ENCODE data around the gene TRIM3. TPM values are rescaled to one million over a fixed set of nuclear protein-coding genes. Genes with fewer than 3 reads are reported as not detected.

TRIM3 gene
- total RNA-seq, 1 experiment from 2014 or later: 14.4 TPM

DNA sequence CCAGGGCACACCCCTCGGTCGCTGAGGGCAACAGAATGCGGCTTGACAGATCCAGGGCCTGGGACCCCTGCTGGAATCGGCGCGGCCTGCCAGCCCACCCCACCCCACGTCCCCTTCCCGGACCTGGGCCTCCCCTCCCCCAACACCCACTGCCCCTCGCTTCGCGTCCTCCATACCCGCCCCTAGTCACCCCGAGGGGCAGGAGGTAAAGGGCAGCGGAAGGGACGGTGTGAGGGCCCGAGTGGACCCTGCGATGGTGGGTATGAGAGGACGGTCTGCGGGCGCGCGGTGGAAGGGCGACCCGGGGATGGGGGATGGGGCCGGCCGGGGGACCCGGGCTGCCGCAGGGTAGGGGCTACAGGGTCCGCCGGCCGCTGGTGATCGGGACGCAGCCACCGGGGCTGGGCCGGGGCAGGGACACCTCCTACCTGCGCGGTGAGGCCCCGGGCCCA lies 55.2 kb downstream of the TRIM3 start:
- Histone ChIP-seq H3K18ac (ENCODE audit: insufficient read length, low read depth, low read length) (no peak overlapping the region), H3K79me1 (ENCODE audit: insufficient read depth, low read depth, low read length, poor library complexity, severe bottlenecking) (no peaks in the 10 kb centered on the region), H3K4me1 (ENCODE audit: insufficient read depth, low read length) (0 out of 2 replicates have a peak, but pooled peaks cover 3% of the 10 kb centered on the region), H4K5ac (ENCODE audit: insufficient read length, low read depth, low read length) (no peak overlapping the region), H2BK12ac (ENCODE audit: insufficient read length, low read depth, low read length) (no peak overlapping the region), H3K56ac (ENCODE audit: insufficient read length, low read depth, low read length) (no peak overlapping the region), H2BK5ac (ENCODE audit: insufficient read length, low read length) (no peak overlapping the region), H4K91ac (ENCODE audit: insufficient read length, low read depth, low read length) (no peak overlapping the region), H4K8ac (replicated peaks; ENCODE audit: insufficient read length, low read depth, low read length) (no peak overlapping the region), H3K23ac (ENCODE audit: insufficient read length, low read depth, low read length) (no peak overlapping the region), H3K9me3 (ENCODE audit: control insufficient read depth, low read depth, low read length) (no peaks in the 10 kb centered on the region), H2BK120ac (ENCODE audit: low read depth, low read length, poor library complexity, severe bottlenecking) (no peak overlapping the region), H3K14ac (ENCODE audit: insufficient read depth, low read length) (no peak overlapping the region), H3K27me3 (ENCODE audit: insufficient read depth, low read length) (peaks cover 5% of the 10 kb centered on the region; the same call in 1 of the 2 replicates), H3K4ac (ENCODE audit: low read depth, low read length) (no peak overlapping the region), H2AK5ac (ENCODE audit: insufficient read length, low read length) (no peak overlapping the region), H2BK15ac (ENCODE audit: low read depth, low read length) (no peak overlapping the region), H3K9ac (ENCODE audit: extremely low read depth, insufficient read length, low read length) (no peak overlapping the region), H4K20me1 (ENCODE audit: control insufficient read depth, insufficient read depth, insufficient read length) (no peaks in the 10 kb centered on the region), H3T11ph (ENCODE audit: low read length) (no peak overlapping the region), H2AFZ (ENCODE audit: low read length) (no peak overlapping the region), H3K23me2 (ENCODE audit: insufficient read length, low read depth, low read length, poor library complexity, severe bottlenecking) (peaks cover 6% of the 10 kb centered on the region), H2BK20ac (ENCODE audit: low read depth, low read length, poor library complexity, severe bottlenecking) (no peak overlapping the region), H3K4me2 (ENCODE audit: insufficient read depth, insufficient read length, low read length) (peak overlapping the region; percentile 47), H3K79me2 (ENCODE audit: insufficient read depth, low read length) (no peaks in the 10 kb centered on the region), H3K27ac (ENCODE audit: insufficient read length, low read depth, low read length) (no peak overlapping the region)
- TF ChIP-seq, protein P1, sequence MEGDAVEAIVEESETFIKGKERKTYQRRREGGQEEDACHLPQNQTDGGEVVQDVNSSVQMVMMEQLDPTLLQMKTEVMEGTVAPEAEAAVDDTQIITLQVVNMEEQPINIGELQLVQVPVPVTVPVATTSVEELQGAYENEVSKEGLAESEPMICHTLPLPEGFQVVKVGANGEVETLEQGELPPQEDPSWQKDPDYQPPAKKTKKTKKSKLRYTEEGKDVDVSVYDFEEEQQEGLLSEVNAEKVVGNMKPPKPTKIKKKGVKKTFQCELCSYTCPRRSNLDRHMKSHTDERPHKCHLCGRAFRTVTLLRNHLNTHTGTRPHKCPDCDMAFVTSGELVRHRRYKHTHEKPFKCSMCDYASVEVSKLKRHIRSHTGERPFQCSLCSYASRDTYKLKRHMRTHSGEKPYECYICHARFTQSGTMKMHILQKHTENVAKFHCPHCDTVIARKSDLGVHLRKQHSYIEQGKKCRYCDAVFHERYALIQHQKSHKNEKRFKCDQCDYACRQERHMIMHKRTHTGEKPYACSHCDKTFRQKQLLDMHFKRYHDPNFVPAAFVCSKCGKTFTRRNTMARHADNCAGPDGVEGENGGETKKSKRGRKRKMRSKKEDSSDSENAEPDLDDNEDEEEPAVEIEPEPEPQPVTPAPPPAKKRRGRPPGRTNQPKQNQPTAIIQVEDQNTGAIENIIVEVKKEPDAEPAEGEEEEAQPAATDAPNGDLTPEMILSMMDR (conservative IDR thresholded peaks at IDR 0.05): no peak
- Mint-ChIP-seq H3K27me3 (ENCODE audit: low read depth) (peaks cover 34% of the 10 kb centered on the region), H3K27ac (no peak overlapping the region), H3K4me1 (peaks cover 3 to 4% of the 10 kb centered on the region in 2 experiments), H3K9me3 (no peaks in the 10 kb centered on the region), H3K4me3 (no peak overlapping the region), H3K36me3 (ENCODE audit: insufficient read depth in 1 of 3, low read depth in 3 of 3) (no peaks in the 10 kb centered on the region)
- WGBS (ENCODE audit: extremely low coverage, insufficient read length, low lambda C conversion rate): no CpG with 5 or more reads among the region's 38 CpGs
- peak; percentile 64 for DNase-seq

All from H9 (cell line).